Natural killer cell (primary cell): Measurements from ENCODE around the gene SLC7A6. TPM values are rescaled to one million over a fixed set of nuclear protein-coding genes. Genes with fewer than 3 reads are reported as not detected.

ENCODE experiments used
- ATAC-seq, 3 donors: fragments of 150-1000 bp in 2 of 3; fragments of 200-7000 bp in 1 of 3; cut with Tn5 transposase; 1 replicate in 1 of 3; 2 replicates in 2 of 3; pipeline ENCODE4 v1.10.0; 2021; ENCODE audit warnings: mild to moderate bottlenecking in 2 of 3, moderate library complexity in 2 of 3
- DNase-seq, 2 donors: peaks; one replicate each; pipeline versions ENCODE4 v3.0.0 to v3.0.0-alpha.2; 2013 to 2021; ENCODE audit warnings: mixed read lengths in 1 of 2
- H3K27ac ChIP-seq: one replicate; pipeline ENCODE4 v1.5.1; 2013; ENCODE audit warnings: mild to moderate bottlenecking, low read length
- H3K27me3 ChIP-seq: one replicate; pipeline ENCODE4 v1.6.1; 2013; ENCODE audit warnings: low read length; ENCODE audit not compliant: control insufficient read depth, insufficient read depth
- H3K36me3 ChIP-seq: one replicate; pipeline ENCODE4 v1.6.1; 2013; ENCODE audit warnings: low read length; ENCODE audit not compliant: control insufficient read depth, insufficient read depth
- H3K4me1 ChIP-seq: one replicate; pipeline ENCODE4 v1.6.1; 2013; ENCODE audit warnings: low read length; ENCODE audit not compliant: control insufficient read depth, insufficient read depth
- H3K4me3 ChIP-seq: one replicate; pipeline ENCODE4 v1.5.1; 2013; ENCODE audit warnings: low read length
- H3K9me3 ChIP-seq: one replicate; pipeline ENCODE4 v1.6.1; 2013; ENCODE audit warnings: low read length; ENCODE audit not compliant: control insufficient read depth, insufficient read depth
- H3K27ac Mint-ChIP-seq, 2 donors: one replicate each; pipeline ENCODE4 v1.8.0; 2022; ENCODE audit warnings: mild to moderate bottlenecking in 2 of 2, mixed read lengths in 2 of 2, moderate library complexity in 1 of 2
- H3K27me3 Mint-ChIP-seq, 2 donors: one replicate each; pipeline ENCODE4 v1.8.0; 2022; ENCODE audit warnings: low read depth in 2 of 2, mixed read lengths in 2 of 2
- H3K36me3 Mint-ChIP-seq: one replicate; pipeline ENCODE4 v1.8.0; 2022; ENCODE audit warnings: mixed read lengths
- H3K4me1 Mint-ChIP-seq, 2 donors: one replicate each; pipeline ENCODE4 v1.8.0; 2022; ENCODE audit warnings: mixed read lengths in 2 of 2
- H3K4me3 Mint-ChIP-seq: one replicate; pipeline ENCODE4 v1.8.0; 2022; ENCODE audit warnings: mild to moderate bottlenecking, moderate library complexity, mixed read lengths
- H3K9me3 Mint-ChIP-seq, 2 donors: one replicate each; pipeline ENCODE4 v1.8.0; 2022; ENCODE audit warnings: mixed read lengths in 2 of 2
- WGBS: methylation state at CpG from one replicate; pipeline ENCODE4 v1.1.7; 2013; ENCODE audit warnings: missing lambda C conversion rate; ENCODE audit not compliant: insufficient coverage; 5-methylcytosine and 5-hydroxymethylcytosine counted together
- intact Hi-C: fragments of 100-400 bp; cut with micrococcal nuclease; formaldehyde crosslinking; loops from one replicate; pipeline ENCODE4 v1.14.2; 2022
- total RNA-seq, 4 donors: library from RNA; stranded (reverse); fragments of 120-200 nt in 1 of 4; gene quantifications; one replicate each; pipeline versions ENCODE4 v1.2.3 to v1.2.4, GENCODE V29; 2013 to 2022
- TF ChIP-seq, protein P1 (sequence below): fragments of 200-600 bp; IDR thresholded peaks from one replicate; pipeline ENCODE4 v1.8.0; 2022; ENCODE audit warnings: antibody characterized with exemption

The SLC7A6 gene
- total RNA-seq, 3 donors from 2014 or later (not counting 1 experiment from before 2014, with no cell fraction given) = 46.6 to 84.9 (median 69.6) TPM

- ATAC-seq (peak in 1 of 3 donors; percentile 21), DNase-seq (no peak)
- Histone ChIP-seq H3K4me1 (no peaks in the 10 kb centered on the region), H3K9me3 (no peaks in the 10 kb centered on the region), H3K27me3 (no peaks in the 10 kb centered on the region), H3K27ac (no peak overlapping the region), H3K36me3 (peaks cover 90% of the 10 kb centered on the region), H3K4me3 (no peak overlapping the region)
- peak overlapping the region; percentile 60 to 67 for H3K27ac Mint-ChIP-seq
- WGBS = 94% methylated on average over 11 of the region's 11 CpGs
- no peaks in the 10 kb centered on the region for H3K27me3 Mint-ChIP-seq
- no peak overlapping the region for H3K4me3 Mint-ChIP-seq
- no peaks in the 10 kb centered on the region for H3K9me3 Mint-ChIP-seq
- H3K36me3 Mint-ChIP-seq = peaks cover 57% of the 10 kb centered on the region
- intact Hi-C loops = no loop called here
- TF ChIP-seq, protein P1, sequence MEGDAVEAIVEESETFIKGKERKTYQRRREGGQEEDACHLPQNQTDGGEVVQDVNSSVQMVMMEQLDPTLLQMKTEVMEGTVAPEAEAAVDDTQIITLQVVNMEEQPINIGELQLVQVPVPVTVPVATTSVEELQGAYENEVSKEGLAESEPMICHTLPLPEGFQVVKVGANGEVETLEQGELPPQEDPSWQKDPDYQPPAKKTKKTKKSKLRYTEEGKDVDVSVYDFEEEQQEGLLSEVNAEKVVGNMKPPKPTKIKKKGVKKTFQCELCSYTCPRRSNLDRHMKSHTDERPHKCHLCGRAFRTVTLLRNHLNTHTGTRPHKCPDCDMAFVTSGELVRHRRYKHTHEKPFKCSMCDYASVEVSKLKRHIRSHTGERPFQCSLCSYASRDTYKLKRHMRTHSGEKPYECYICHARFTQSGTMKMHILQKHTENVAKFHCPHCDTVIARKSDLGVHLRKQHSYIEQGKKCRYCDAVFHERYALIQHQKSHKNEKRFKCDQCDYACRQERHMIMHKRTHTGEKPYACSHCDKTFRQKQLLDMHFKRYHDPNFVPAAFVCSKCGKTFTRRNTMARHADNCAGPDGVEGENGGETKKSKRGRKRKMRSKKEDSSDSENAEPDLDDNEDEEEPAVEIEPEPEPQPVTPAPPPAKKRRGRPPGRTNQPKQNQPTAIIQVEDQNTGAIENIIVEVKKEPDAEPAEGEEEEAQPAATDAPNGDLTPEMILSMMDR = no peak
- peaks cover 0 to 5% of the 10 kb centered on the region in 2 donors for H3K4me1 Mint-ChIP-seq
Measured at GRCh38 chr16:68299571-68300453, 35.5 kb downstream of the SLC7A6 start.

DNA sequence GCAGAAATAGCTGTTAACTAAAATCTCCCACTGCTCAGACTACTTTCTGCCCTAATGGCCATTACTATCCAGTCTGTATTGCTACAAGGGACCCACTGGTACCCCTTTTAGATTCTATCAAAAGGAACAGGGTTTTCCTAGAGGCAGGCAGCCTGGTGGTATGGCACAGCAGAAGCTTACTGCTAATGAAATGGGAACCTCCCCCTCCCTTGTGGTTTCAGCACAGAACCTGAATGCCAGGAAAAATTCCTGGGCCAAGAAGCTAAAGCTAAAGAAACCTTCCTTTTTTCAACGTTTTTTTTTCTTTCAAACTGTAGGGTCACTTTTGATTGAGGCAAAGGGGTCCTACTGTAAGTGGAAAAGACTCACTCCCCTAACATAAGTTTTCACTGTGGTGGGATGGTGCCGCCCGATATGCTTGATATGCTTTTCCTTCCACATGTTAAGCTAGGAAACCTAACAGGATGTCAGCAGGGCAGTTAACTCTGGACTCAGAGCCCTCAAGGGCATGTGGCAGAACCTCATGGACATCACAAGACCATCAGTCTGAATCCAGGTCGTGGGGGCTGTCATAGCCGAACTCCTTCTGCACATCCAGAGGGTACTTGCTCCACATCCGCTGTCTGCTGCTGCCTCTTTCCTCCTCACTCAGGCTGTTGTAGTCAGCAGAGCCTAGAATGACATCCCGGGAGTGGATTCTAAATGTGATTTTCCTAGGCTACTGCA, 36.6 kb downstream of the SLC7A6 start:
- Mint-ChIP-seq H3K36me3 (peaks cover 57% of the 10 kb centered on the region), H3K9me3 (no peaks in the 10 kb centered on the region)

DNA sequence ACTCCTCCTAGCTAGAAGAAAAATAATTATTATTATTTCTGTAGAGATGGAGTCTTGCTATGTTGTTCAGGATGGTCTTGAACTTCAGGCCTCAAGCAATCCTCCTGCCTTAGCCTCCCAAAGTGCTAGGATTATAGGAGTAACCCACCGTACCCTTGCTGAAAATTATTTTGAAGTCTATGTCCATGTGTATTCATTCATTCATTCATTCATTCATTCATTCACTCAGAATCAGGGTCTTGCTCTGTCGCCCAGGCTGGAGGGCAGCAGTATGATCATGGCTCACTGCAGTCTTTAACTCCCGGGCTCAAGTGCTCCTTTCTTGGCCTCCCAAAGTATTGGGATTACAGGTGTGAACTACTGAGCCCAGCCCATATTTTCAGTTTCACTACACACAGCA, 42.3 kb downstream of the SLC7A6 start:
- H3K9me3 Mint-ChIP-seq = no peaks in the 10 kb centered on the region
- no peak overlapping the region for H3K27ac Mint-ChIP-seq
- H3K4me3 ChIP-seq = no peak overlapping the region
- no peaks in the 10 kb centered on the region for H3K9me3 ChIP-seq
- TF ChIP-seq, protein P1 = no peak
- no peaks in the 10 kb centered on the region for H3K27me3 ChIP-seq
- H3K36me3 ChIP-seq = peaks cover 53% of the 10 kb centered on the region
- ATAC-seq (no peak), DNase-seq (no peak)
- H3K36me3 Mint-ChIP-seq = peaks cover 15% of the 10 kb centered on the region
- H3K27ac ChIP-seq = no peak overlapping the region
- H3K4me1 Mint-ChIP-seq = peaks cover 18 to 23% of the 10 kb centered on the region in 2 donors
- no peaks in the 10 kb centered on the region for H3K27me3 Mint-ChIP-seq
- H3K4me1 ChIP-seq = peaks cover 22% of the 10 kb centered on the region
- no peak overlapping the region for H3K4me3 Mint-ChIP-seq
- WGBS = 88% methylated on average over 3 of the region's 3 CpGs
- intact Hi-C loops = no loop called here

More for the DNA sequence above, 36.6 kb downstream of the SLC7A6 start:
- H3K27me3 Mint-ChIP-seq = no peaks in the 10 kb centered on the region
- no peak overlapping the region for H3K27ac ChIP-seq
- 95% methylated on average over 6 of the region's 7 CpGs for WGBS
- ATAC-seq (no peak), DNase-seq (no peak)
- intact Hi-C loops = no loop called here
- peaks cover 87% of the 10 kb centered on the region for H3K36me3 ChIP-seq
- no peaks in the 10 kb centered on the region for H3K27me3 ChIP-seq
- no peak overlapping the region for H3K4me3 ChIP-seq
- H3K9me3 ChIP-seq = no peaks in the 10 kb centered on the region
- no peak overlapping the region for H3K4me3 Mint-ChIP-seq
- H3K4me1 Mint-ChIP-seq = peaks cover 0 to 5% of the 10 kb centered on the region in 2 donors
- H3K27ac Mint-ChIP-seq = peak overlapping the region; percentile 60 to 67
- no peaks in the 10 kb centered on the region for H3K4me1 ChIP-seq
- TF ChIP-seq, protein P1 = no peak
